CMK (cell line): Measurements from ENCODE around the gene TSPAN18.

Source experiments
- DNase-seq: peaks from one replicate; pipeline ENCODE4 v3.0.0-alpha.2; 2010; ENCODE audit warnings: low read depth

Gene TSPAN18

DNA sequence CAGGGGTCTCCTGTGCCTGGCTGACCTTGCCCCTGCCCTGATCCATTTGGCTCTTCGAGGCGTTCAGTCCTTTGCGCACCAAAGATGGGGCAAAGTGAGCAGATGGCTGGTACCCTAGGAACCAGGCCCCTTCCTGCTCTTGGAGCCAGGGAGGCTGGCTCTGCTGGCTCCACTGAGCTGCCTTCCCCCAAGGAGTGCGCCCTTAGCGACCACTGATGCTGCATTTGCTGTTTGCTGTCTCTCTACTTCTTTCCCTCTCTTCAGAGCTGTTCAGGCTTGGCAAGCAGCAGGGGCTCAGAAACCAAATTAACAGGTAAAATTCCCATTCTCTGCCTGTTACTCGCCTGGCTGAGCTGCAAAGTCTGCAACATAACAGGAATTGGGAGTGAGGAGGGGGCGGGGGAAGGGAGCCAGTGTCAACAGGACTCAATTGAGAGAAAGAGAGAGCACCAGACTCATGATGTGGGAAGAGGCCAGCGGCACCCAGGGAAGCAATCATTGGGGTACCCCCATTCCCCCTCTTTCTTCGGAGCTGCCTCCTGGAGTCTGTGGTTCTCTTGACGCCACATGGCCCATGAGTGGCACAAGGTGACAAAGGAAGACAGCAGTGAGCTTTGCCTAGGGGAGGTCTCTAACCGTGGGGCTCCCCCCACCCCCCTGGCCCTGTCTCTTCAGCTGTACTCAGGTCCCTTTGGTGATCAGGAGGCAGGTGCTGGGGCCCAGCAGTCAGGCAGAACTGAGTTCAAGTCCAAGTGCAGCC, 121.6 kb downstream of the TSPAN18 start:
- no peak for DNase-seq

- DNase-seq, result no peak
These were observed 122.2 kb downstream of the TSPAN18 start for GRCh38 chr11:44848963-44849350.

DNA sequence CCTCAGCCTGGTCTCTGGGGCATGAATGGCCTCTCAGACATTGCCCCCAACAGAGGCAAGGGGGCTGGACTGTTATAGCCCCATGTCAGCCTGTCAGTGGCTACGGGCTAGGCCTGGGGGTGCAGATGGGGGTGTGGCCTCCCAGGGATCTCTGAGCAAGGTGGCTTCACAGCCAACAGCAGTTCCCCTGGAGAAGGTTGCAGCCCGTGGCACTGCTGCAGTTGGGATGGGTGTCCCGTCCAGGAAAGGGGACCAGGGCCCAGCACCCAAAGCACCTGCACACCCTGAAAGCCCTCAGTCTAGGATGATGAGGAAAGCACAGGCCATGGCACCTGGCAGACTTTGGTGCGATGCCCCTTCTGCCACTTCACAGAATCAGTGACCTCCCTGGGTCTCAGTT, 122.7 kb downstream of the TSPAN18 start:
- DNase-seq, result no peak

DNA sequence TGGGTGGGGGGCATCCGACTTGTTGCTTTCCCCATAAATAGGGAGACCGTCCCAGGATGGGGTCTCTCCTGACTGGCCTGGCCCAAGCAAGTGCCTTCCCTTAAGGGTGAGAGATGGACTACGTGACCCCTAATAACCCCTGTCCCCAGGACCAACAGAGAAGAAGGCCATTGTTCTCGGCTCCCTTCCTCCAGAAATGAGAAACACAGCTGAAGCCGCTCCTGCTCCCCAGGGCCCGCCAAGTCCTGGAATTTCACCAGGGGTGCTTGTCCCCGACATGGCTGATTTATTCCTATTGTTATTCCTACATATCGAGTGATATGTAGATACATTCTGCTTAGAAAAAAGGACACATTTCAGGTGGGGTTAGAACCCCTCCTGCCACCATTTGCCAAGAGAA, 123.2 kb downstream of the TSPAN18 start:
- no peak for DNase-seq

- no peak for DNase-seq
These were observed 124.7 kb downstream of the TSPAN18 start for GRCh38 chr11:44851496-44851895.

DNA sequence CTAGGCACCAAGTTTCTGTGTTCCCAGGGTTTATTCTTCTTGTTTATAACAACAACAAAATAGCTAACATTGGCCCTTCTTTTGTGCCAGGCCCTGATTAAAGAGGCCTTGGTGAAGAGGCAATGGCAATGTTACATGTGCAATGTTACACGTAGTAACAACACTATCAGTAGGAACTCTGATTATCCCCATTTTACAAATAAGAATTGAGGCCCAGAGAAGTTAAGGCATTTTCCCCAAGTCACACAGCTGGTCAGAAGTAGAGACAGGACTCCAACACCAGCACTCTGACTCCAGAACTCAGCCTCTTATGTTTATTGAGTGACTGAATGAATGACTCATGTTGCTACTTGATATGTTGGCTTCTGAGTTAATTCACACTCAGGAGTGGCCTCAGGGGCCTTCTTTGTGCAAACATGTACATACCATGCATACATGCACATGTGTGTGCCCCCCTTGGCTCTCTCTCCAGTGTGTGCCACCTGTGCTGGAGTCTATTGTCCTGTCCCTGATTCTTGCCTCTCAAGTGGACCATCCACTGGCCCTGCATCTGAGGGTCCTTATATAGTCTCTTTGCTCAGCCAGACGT, 125.5 kb downstream of the TSPAN18 start:
- no peak for DNase-seq

GRCh38 chr11:44852952-44853351, 126.2 kb downstream of the TSPAN18 start:
- no peak for DNase-seq

GRCh38 chr11:44853666-44854065, 126.9 kb downstream of the TSPAN18 start:
- DNase-seq, result no peak

GRCh38 chr11:44854086-44854485, 127.3 kb downstream of the TSPAN18 start:
- DNase-seq, result no peak

DNA sequence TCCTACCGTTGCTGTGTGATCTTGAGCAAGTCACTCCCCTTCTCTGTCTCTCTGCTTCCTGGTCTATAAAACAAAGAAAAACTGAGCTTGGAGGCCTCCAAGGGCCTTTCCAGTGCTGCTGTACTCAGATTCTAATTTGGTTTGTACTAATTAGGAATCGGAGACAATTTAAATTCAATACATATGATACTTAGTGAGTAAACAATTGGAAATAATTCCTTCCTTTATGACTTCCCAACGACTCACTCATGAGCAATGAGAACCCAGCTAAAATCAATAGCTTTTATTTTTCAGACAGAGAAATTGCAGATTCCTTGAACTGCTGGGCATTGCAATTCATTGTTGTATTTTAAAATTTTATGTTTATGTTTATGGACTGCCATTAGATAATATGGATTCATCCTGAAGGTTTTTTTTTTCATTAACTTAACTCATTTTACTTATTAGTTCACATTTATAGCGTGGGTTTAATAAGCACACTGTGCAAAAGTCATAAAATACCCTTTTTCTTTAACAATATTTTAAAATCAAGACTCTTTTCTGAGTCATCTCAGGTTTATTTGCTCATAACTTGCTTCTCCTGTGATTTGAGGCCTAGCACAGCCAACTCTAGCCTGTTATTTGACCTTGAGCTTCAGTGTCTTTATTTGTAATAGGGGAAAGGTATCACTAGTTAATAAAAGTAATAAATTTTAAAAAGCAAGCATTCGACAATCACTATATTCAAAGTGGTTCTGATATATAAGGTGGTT, 128.2 kb downstream of the TSPAN18 start:
- DNase-seq, result no peak

DNA sequence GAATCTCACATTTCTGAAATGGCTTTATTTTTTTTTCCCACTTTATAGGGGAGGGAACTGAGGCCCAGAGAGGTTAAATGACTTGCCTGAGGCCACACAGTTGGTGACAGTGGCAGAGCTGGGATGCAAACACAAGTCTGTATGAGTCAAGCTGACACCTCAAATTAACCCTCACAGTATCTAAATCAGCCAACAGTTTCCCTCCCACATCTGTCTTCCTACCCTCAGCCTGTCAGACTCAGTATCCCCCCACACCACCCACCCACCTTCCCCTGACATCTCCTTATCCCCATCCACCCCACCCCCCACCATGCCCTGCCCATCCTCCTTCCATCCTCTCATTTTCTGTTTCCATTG, 128.7 kb downstream of the TSPAN18 start:
- no peak for DNase-seq

DNA sequence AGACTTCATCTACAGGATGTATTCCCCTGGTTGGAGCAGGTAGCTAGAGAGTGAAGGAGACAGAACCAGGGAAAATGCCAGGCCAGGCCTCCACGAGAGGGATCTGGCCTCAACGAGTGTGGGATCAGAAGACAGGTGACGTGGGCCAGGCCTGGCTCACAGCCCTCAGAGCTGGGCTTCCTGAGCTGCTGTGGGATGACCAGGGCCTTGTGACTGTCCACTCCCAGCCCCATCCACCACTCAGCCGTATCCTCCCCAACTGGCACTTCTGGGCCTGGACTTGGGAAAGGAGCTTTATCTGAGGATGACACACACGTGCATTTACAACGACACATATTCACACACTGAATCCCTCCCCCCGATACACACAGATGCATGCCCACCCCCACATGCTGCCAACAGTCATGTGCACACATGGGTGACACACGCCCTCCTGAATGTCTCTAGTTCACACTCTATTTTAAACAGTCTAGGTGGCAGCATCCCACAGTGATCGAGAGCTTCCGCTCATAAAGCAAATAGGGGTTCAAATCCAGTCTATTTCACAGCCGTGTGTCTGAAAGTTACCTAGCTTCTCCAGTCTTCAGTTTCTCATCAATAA, 130.8 kb downstream of the TSPAN18 start:
- no peak for DNase-seq

- DNase-seq, result no peak
These were observed 132.2 kb downstream of the TSPAN18 start for GRCh38 chr11:44858796-44859527.

DNA sequence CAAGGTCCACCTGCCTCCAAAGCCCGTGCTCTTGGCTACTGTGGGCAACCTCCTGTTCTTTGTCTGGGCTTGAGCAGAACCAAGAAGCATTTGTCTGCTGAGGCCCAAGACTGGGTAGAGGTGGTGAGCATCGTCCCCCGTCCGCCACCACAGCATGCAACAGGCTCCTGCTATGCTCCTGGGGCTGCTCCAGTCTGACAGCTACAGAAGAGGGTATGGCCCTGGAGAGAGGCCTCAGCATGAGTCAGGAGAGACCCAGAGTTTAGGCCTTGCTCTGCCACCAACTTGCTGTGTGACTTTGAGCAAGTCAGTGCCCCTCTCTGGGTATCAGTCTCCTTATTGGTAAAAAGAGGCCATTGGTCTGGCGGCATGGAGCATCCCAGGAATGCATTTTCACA, 132.8 kb downstream of the TSPAN18 start:
- no peak for DNase-seq

GRCh38 chr11:44860346-44860745, 133.6 kb downstream of the TSPAN18 start:
- DNase-seq, result no peak

DNA sequence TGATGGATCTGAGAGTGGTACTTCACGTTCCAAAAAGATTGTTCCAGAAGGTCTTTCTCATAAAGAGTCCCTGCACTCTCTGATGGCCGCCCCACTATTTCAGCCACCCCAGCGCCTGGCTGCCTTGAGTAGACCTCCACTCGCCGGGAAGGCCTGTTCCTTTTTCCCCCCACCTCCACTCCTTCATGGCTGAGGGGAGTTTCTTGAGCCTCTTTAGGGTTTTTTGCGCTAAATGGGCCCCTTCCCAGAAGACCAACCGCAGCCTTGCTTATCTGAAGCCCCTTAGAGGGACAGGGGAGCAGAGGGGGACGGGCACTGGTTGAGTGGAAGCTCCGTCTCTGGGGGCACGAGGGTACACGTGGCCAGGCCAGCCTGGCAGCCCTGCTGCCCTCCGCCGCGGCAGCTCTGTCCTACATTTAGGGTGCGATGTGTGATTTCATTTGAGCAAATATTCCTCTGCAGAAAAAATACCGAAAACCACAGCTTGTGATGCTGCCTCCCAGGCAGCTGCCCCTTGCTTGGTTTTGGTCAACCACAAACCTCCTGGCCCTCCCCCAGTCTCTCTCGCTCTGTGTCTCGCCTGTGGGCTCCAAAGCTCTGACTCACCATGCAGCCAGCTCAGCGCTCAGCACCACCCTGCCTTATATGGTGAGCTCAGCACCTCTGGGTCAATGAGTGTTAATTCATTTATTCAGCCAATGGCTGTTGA, 135.2 kb downstream of the TSPAN18 start:
- peak; percentile 64 for DNase-seq

- no peak for DNase-seq
These were observed 135.9 kb downstream of the TSPAN18 start for GRCh38 chr11:44862558-44863101.

- no peak for DNase-seq
These were observed 136.5 kb downstream of the TSPAN18 start for GRCh38 chr11:44863231-44863630.

DNA sequence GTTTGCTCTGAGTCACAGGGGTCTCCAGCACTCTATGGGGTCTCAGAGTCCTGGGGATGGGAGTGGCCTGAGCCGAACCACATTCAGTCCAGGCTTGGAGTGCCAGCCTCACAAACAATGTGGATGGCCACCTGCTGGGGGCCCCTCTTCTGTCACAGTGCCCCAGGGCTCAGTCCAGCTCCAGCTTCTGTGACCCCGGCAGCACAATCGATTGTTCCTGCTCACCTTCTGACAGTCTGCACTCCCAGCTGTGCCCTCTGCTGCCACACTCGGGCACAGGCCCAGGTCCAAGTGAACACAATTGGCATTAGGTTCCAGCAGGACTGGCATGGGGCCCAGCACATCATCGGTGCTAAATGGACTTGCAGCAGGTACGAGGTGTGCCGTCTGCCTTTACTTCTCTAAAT, 139.1 kb downstream of the TSPAN18 start:
- no peak for DNase-seq

GRCh38 chr11:44866286-44866685, 139.5 kb downstream of the TSPAN18 start:
- no peak for DNase-seq

DNA sequence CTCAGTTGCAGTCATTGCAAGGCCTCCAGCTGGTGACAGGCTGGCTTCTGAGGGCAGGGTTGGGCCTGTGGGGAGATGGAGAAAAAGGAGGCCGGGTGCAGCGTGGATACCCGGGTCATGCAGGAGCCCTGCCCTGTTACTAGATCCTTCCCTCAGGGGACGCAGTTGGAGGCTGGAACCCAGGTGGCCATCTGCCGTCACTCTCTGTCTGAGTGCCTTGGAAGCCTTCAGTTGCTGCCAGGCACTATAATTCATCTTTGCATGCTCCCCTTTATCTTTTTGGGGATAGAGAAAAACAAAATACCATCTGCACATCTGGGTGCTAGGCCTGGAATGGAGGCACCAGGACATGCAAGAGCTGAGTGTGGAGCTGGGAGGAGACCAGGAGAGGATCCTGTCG, 141.3 kb downstream of the TSPAN18 start:
- DNase-seq, result no peak
